Measurements from ENCODE around the gene FEN1.

FEN1 gene

GRCh38 chr11:61816736-61817455, 24.2 kb downstream of the FEN1 start, which contains the start of gene FADS1:
Gene FADS1 (minus strand): TSS chr11:61817003. CDS start chr11:61816929, 74 bp downstream.
- Histone ChIP-seq H3K36me3 (ENCODE audit: control insufficient read depth in 1 of 2, insufficient read depth in 2 of 2, low read length in 2 of 2) (peaks cover 0 to 10% of the 10 kb centered on the region in 2 donors), H3K9ac (ENCODE audit: low read depth in 1 of 2, low read length in 2 of 2) (peak within 1 kb of the TSS; percentile 70 to 96), H3K27me3 (ENCODE audit: control insufficient read depth in 1 of 2, insufficient read depth in 2 of 2, low read length in 2 of 2) (peaks cover 0 to 5% of the 10 kb centered on the region in 2 donors)

GRCh38 chr11:61817471-61818202, 24.9 kb downstream of the FEN1 start:
- Histone ChIP-seq H3K9ac (ENCODE audit: low read depth in 1 of 2, low read length in 2 of 2) (peak overlapping the region in 1 of 2 donors; percentile 15), H3K27me3 (ENCODE audit: control insufficient read depth in 1 of 2, insufficient read depth in 2 of 2, low read length in 2 of 2) (peaks cover 0 to 5% of the 10 kb centered on the region in 2 donors), H3K27ac (ENCODE audit: low read depth, low read length) (no peak overlapping the region), H3K4me3 (ENCODE audit: low read depth in 1 of 2, low read length in 2 of 2) (peak overlapping the region in 1 of 2 donors; percentile 82), H3K36me3 (ENCODE audit: control insufficient read depth in 1 of 2, insufficient read depth in 2 of 2, low read length in 2 of 2) (peaks cover 0 to 4% of the 10 kb centered on the region in 2 donors), H3K4me1 (ENCODE audit: control insufficient read depth in 1 of 2, insufficient read depth in 2 of 2, low read length in 2 of 2) (peaks cover 6 to 23% of the 10 kb centered on the region in 2 donors), H3K9me3 (ENCODE audit: control insufficient read depth in 1 of 2, low read length in 2 of 2) (no peaks in the 10 kb centered on the region)

More at GRCh38 chr11:61816736-61817455, 24.2 kb downstream of the FEN1 start, which contains the start of gene FADS1:
- Histone ChIP-seq H3K9me3 (ENCODE audit: control insufficient read depth in 1 of 2, low read length in 2 of 2) (no peaks in the 10 kb centered on the region), H3K4me3 (ENCODE audit: low read depth in 1 of 2, low read length in 2 of 2) (peak within 1 kb of the TSS; percentile 81 to 82), H3K4me1 (ENCODE audit: control insufficient read depth in 1 of 2, insufficient read depth in 2 of 2, low read length in 2 of 2) (peaks cover 6 to 23% of the 10 kb centered on the region in 2 donors), H3K27ac (ENCODE audit: low read depth, low read length) (peak within 1 kb of the TSS; percentile 91)

GRCh38 chr11:61820174-61820573, 27.5 kb downstream of the FEN1 start:
- H3K9ac ChIP-seq (ENCODE audit: low read depth in 1 of 2, low read length in 2 of 2), result no peak overlapping the region
- H3K9me3 ChIP-seq (ENCODE audit: control insufficient read depth in 1 of 2, low read length in 2 of 2), result no peaks in the 10 kb centered on the region
- H3K4me3 ChIP-seq (ENCODE audit: low read depth in 1 of 2, low read length in 2 of 2), result no peak overlapping the region
- H3K36me3 ChIP-seq (ENCODE audit: control insufficient read depth in 1 of 2, insufficient read depth in 2 of 2, low read length in 2 of 2), result no peaks in the 10 kb centered on the region
- H3K4me1 ChIP-seq (ENCODE audit: control insufficient read depth in 1 of 2, insufficient read depth in 2 of 2, low read length in 2 of 2), result peaks cover 6 to 13% of the 10 kb centered on the region in 2 donors
- peaks cover 0 to 5% of the 10 kb centered on the region in 2 donors for H3K27me3 ChIP-seq (ENCODE audit: control insufficient read depth in 1 of 2, insufficient read depth in 2 of 2, low read length in 2 of 2)
- H3K27ac ChIP-seq (ENCODE audit: low read depth, low read length), result no peak overlapping the region

- peak overlapping the region; percentile 71 to 90 for H3K4me3 ChIP-seq (ENCODE audit: low read depth in 1 of 2, low read length in 2 of 2)
- H3K27me3 ChIP-seq (ENCODE audit: control insufficient read depth in 1 of 2, insufficient read depth in 2 of 2, low read length in 2 of 2), result peaks cover 0 to 13% of the 10 kb centered on the region in 2 donors
- no peaks in the 10 kb centered on the region for H3K36me3 ChIP-seq (ENCODE audit: control insufficient read depth in 1 of 2, insufficient read depth in 2 of 2, low read length in 2 of 2)
- peaks cover 7 to 40% of the 10 kb centered on the region in 2 donors for H3K4me1 ChIP-seq (ENCODE audit: control insufficient read depth in 1 of 2, insufficient read depth in 2 of 2, low read length in 2 of 2)
- H3K9me3 ChIP-seq (ENCODE audit: control insufficient read depth in 1 of 2, low read length in 2 of 2), result no peaks in the 10 kb centered on the region
- H3K9ac ChIP-seq (ENCODE audit: low read depth in 1 of 2, low read length in 2 of 2), result peak overlapping the region; percentile 22 to 66
- H3K27ac ChIP-seq (ENCODE audit: low read depth, low read length), result no peak overlapping the region
Measured at GRCh38 chr11:61826930-61827570, 34.3 kb downstream of the FEN1 start.

GRCh38 chr11:61827571-61828378, 35.1 kb downstream of the FEN1 start, which contains the start of gene FADS2:
Gene FADS2 (plus strand): TSS chr11:61828300. CDS start chr11:61828391, 91 bp downstream.
- Histone ChIP-seq H3K4me3 (ENCODE audit: low read depth in 1 of 2, low read length in 2 of 2) (peak within 1 kb of the TSS; percentile 71 to 90), H3K9me3 (ENCODE audit: control insufficient read depth in 1 of 2, low read length in 2 of 2) (no peaks in the 10 kb centered on the region), H3K36me3 (ENCODE audit: control insufficient read depth in 1 of 2, insufficient read depth in 2 of 2, low read length in 2 of 2) (no peaks in the 10 kb centered on the region), H3K9ac (ENCODE audit: low read depth in 1 of 2, low read length in 2 of 2) (peak within 1 kb of the TSS; percentile 40 to 84), H3K27me3 (ENCODE audit: control insufficient read depth in 1 of 2, insufficient read depth in 2 of 2, low read length in 2 of 2) (peaks cover 0 to 13% of the 10 kb centered on the region in 2 donors), H3K27ac (ENCODE audit: low read depth, low read length) (peak within 1 kb of the TSS; percentile 71), H3K4me1 (ENCODE audit: control insufficient read depth in 1 of 2, insufficient read depth in 2 of 2, low read length in 2 of 2) (peaks cover 13 to 48% of the 10 kb centered on the region in 2 donors)

- Histone ChIP-seq H3K4me1 (ENCODE audit: control insufficient read depth in 1 of 2, insufficient read depth in 2 of 2, low read length in 2 of 2) (peaks cover 17 to 51% of the 10 kb centered on the region in 2 donors), H3K9me3 (ENCODE audit: control insufficient read depth in 1 of 2, low read length in 2 of 2) (no peaks in the 10 kb centered on the region), H3K36me3 (ENCODE audit: control insufficient read depth in 1 of 2, insufficient read depth in 2 of 2, low read length in 2 of 2) (no peaks in the 10 kb centered on the region), H3K4me3 (ENCODE audit: low read depth in 1 of 2, low read length in 2 of 2) (peak overlapping the region; percentile 71 to 90), H3K27ac (ENCODE audit: low read depth, low read length) (peak overlapping the region; percentile 71), H3K9ac (ENCODE audit: low read depth in 1 of 2, low read length in 2 of 2) (peak overlapping the region; percentile 40 to 84), H3K27me3 (ENCODE audit: control insufficient read depth in 1 of 2, insufficient read depth in 2 of 2, low read length in 2 of 2) (peaks cover 0 to 13% of the 10 kb centered on the region in 2 donors)
Measured at GRCh38 chr11:61828379-61828628, 35.6 kb downstream of the FEN1 start.

- Histone ChIP-seq H3K4me1 (ENCODE audit: control insufficient read depth in 1 of 2, insufficient read depth in 2 of 2, low read length in 2 of 2) (peaks cover 18 to 56% of the 10 kb centered on the region in 2 donors), H3K4me3 (ENCODE audit: low read depth in 1 of 2, low read length in 2 of 2) (peak overlapping the region; percentile 71 to 90), H3K27ac (ENCODE audit: low read depth, low read length) (no peak overlapping the region), H3K36me3 (ENCODE audit: control insufficient read depth in 1 of 2, insufficient read depth in 2 of 2, low read length in 2 of 2) (no peaks in the 10 kb centered on the region), H3K27me3 (ENCODE audit: control insufficient read depth in 1 of 2, insufficient read depth in 2 of 2, low read length in 2 of 2) (peaks cover 0 to 13% of the 10 kb centered on the region in 2 donors), H3K9ac (ENCODE audit: low read depth in 1 of 2, low read length in 2 of 2) (peak overlapping the region; percentile 40 to 84), H3K9me3 (ENCODE audit: control insufficient read depth in 1 of 2, low read length in 2 of 2) (no peaks in the 10 kb centered on the region)
Measured at GRCh38 chr11:61828629-61829407, 36.1 kb downstream of the FEN1 start.

GRCh38 chr11:61829806-61830205, 37.1 kb downstream of the FEN1 start:
- H3K9ac ChIP-seq (ENCODE audit: low read depth in 1 of 2, low read length in 2 of 2), result peak overlapping the region in 1 of 2 donors; percentile 84
- no peak overlapping the region for H3K27ac ChIP-seq (ENCODE audit: low read depth, low read length)
- H3K27me3 ChIP-seq (ENCODE audit: control insufficient read depth in 1 of 2, insufficient read depth in 2 of 2, low read length in 2 of 2), result peaks cover 0 to 13% of the 10 kb centered on the region in 2 donors
- peak overlapping the region; percentile 71 to 90 for H3K4me3 ChIP-seq (ENCODE audit: low read depth in 1 of 2, low read length in 2 of 2)
- no peaks in the 10 kb centered on the region for H3K36me3 ChIP-seq (ENCODE audit: control insufficient read depth in 1 of 2, insufficient read depth in 2 of 2, low read length in 2 of 2)
- peaks cover 27 to 65% of the 10 kb centered on the region in 2 donors for H3K4me1 ChIP-seq (ENCODE audit: control insufficient read depth in 1 of 2, insufficient read depth in 2 of 2, low read length in 2 of 2)
- H3K9me3 ChIP-seq (ENCODE audit: control insufficient read depth in 1 of 2, low read length in 2 of 2), result no peaks in the 10 kb centered on the region

Data from duodenal mucosa (tissue), 2 donors.